GM23338 (cell line): Measurements from ENCODE around the gene RABL2A. TPM values are rescaled to one million over a fixed set of nuclear protein-coding genes. Genes with fewer than 3 reads are reported as not detected.
A peak's percentile ranks its signal among the peaks of the same experiment; 100 is the strongest.
"Not testable (repeated sequence)": the region's sequence is repeated elsewhere in the genome, so short reads cannot be mapped to it uniquely, and the experiment has no call there.

ENCODE experiments used
- ATAC-seq: fragments of 200-7000 bp; cut with Tn5 transposase; 3 replicates; pipeline ENCODE4 v1.9.1; 2020
- DNase-seq: peaks from one replicate; pipeline ENCODE4 v3.0.0-alpha.2; 2015; ENCODE audit warnings: low spot score
- H2AFZ ChIP-seq: fragments of 200-600 bp; sonication (generic); 2 replicates; pipeline ENCODE4 v1.8.0; 2016; ENCODE audit warnings: antibody characterized with exemption, mild to moderate bottlenecking, moderate library complexity
- H3F3A ChIP-seq: fragments of 200-600 bp; sonication (generic); replicated peaks from 2 replicates; pipeline ENCODE4 v1.8.0; 2017; ENCODE audit warnings: antibody characterized with exemption, mixed run types, low read depth
- H3K27ac ChIP-seq: fragments of 200-600 bp; sonication (generic); 2 replicates; pipeline ENCODE4 v1.6.1; 2016; ENCODE audit warnings: low read depth
- H3K27me3 ChIP-seq: fragments of 200-600 bp; sonication (generic); 2 replicates; pipeline ENCODE4 v1.8.0; 2016; ENCODE audit warnings: mild to moderate bottlenecking, mixed run types, moderate library complexity; ENCODE audit not compliant: insufficient read depth
- H3K36me3 ChIP-seq: fragments of 200-600 bp; sonication (generic); 2 replicates; pipeline ENCODE4 v1.8.0; 2016; ENCODE audit warnings: mild to moderate bottlenecking; ENCODE audit not compliant: insufficient read depth
- H3K4me1 ChIP-seq: fragments of 200-600 bp; sonication (generic); 2 replicates; pipeline ENCODE4 v1.8.0; 2016; ENCODE audit warnings: mild to moderate bottlenecking, moderate library complexity; ENCODE audit not compliant: insufficient read depth
- H3K4me2 ChIP-seq: fragments of 200-600 bp; sonication (generic); 2 replicates; pipeline ENCODE4 v1.7.1; 2017; ENCODE audit warnings: mixed run types
- H3K4me3 ChIP-seq: fragments of 200-600 bp; sonication (generic); 2 replicates; pipeline ENCODE4 v1.6.1; 2016; ENCODE audit warnings: mixed run types
- H3K79me2 ChIP-seq: fragments of 200-600 bp; sonication (generic); replicated peaks from 2 replicates; pipeline ENCODE4 v1.8.0; 2017; ENCODE audit warnings: mild to moderate bottlenecking; ENCODE audit not compliant: insufficient read depth
- H3K9me2 ChIP-seq: fragments of 200-600 bp; sonication (generic); 2 replicates; pipeline ENCODE4 v1.8.0; 2017; ENCODE audit not compliant: insufficient read depth
- H4K20me1 ChIP-seq: fragments of 200-600 bp; sonication (generic); replicated peaks from 2 replicates; pipeline ENCODE4 v1.8.0; 2017; ENCODE audit warnings: mild to moderate bottlenecking; ENCODE audit not compliant: insufficient read depth
- H3K27ac Mint-ChIP-seq: 2 replicates; pipeline ENCODE4 v1.8.0; 2020; ENCODE audit warnings: inconsistent platforms, mild to moderate bottlenecking, moderate library complexity, mixed read lengths
- H3K27me3 Mint-ChIP-seq: 3 replicates; pipeline ENCODE4 v1.8.0; 2022; ENCODE audit warnings: low read depth, mild to moderate bottlenecking, moderate library complexity, mixed read lengths, inconsistent platforms; ENCODE audit not compliant: insufficient read depth, poor library complexity
- H3K36me3 Mint-ChIP-seq: 3 replicates; pipeline ENCODE4 v1.8.0; 2021; ENCODE audit warnings: low read depth, mild to moderate bottlenecking, inconsistent platforms, moderate library complexity, mixed read lengths
- H3K4me1 Mint-ChIP-seq: 3 replicates; pipeline ENCODE4 v1.8.0; 2020; ENCODE audit warnings: mild to moderate bottlenecking, inconsistent platforms, mixed read lengths
- H3K4me3 Mint-ChIP-seq: 3 replicates; pipeline ENCODE4 v1.8.0; 2021; ENCODE audit warnings: moderate library complexity, mild to moderate bottlenecking, inconsistent platforms, mixed read lengths
- H3K9me3 Mint-ChIP-seq: 3 replicates; pipeline ENCODE4 v1.8.0; 2020; ENCODE audit warnings: moderate library complexity, mild to moderate bottlenecking, inconsistent platforms, mixed read lengths
- CREB1 ChIP-seq: fragments of 250-450 bp; sonication (Bioruptor Pico); IDR thresholded peaks from 2 replicates; pipeline ENCODE4 v1.5.0; 2020; ENCODE audit warnings: low read depth, mild to moderate bottlenecking, moderate library complexity
- POLR2AphosphoS5 ChIP-seq: IDR thresholded peaks from 2 replicates; pipeline ENCODE4 v1.6.1; 2016; ENCODE audit warnings: antibody characterized with exemption, low read depth
- ZNF114 ChIP-seq: fragments of 250-450 bp; sonication (Bioruptor Pico); IDR thresholded peaks from 2 replicates; pipeline ENCODE4 v1.5.0; 2020; ENCODE audit warnings: mild to moderate bottlenecking, moderate library complexity
- polyA plus RNA-seq: library from polyadenylated mRNA; unstranded; fragments of >200 nt; fragmentation: Nextera tagmentation; extraction: Ambion mirVana; gene quantifications from 2 replicates; pipeline ENCODE4 v1.2.1, GENCODE V29; 2016
- total RNA-seq: library from RNA; depleted of rRNA; stranded (reverse); fragments of >200 nt; shearing (Covaris generic); gene quantifications from 2 replicates; pipeline ENCODE4 v1.2.3, GENCODE V29; 2014
- TF ChIP-seq, protein P1 (sequence below), 2 experiments: fragments of 200-600 bp in 1 of 2; sonication (generic) in 1 of 2; conservative IDR thresholded peaks; 2 replicates each; pipeline versions ENCODE4 v1.5.1 to v1.6.1; 2016 to 2017; ENCODE audit warnings: antibody characterized with exemption in 2 of 2, low read depth in 2 of 2, mild to moderate bottlenecking in 2 of 2, moderate library complexity in 1 of 2

Gene RABL2A
- total and polyA plus RNA-seq, 2 experiments from 2014 or later: 3.7 to 4.1 TPM

- peaks cover 26% of the 10 kb centered on the region; the same call in 2 of the 3 replicates for H3K9me3 Mint-ChIP-seq
- not testable (repeated sequence) for H3F3A ChIP-seq, H3K9me2 ChIP-seq, H3K4me2 ChIP-seq, H4K20me1 ChIP-seq, H3K36me3 ChIP-seq, H3K4me1 ChIP-seq, H3K4me1 Mint-ChIP-seq, H3K27me3 ChIP-seq, H2AFZ ChIP-seq, H3K27ac ChIP-seq, H3K79me2 ChIP-seq
- H3K4me3 ChIP-seq: peak overlapping the region; percentile 45
- TF ChIP-seq CREB1 (CRISPR knock-in tag) (peak; percentile 90), POLR2AphosphoS5 (peak; percentile 18; the same call in 1 of the 2 replicates)
- H3K27ac Mint-ChIP-seq: peak overlapping the region; percentile 89; the same call in 1 of the 2 replicates
- peaks cover 13% of the 10 kb centered on the region for H3K27me3 Mint-ChIP-seq
- H3K36me3 Mint-ChIP-seq: peaks cover 14% of the 10 kb centered on the region; the same call in 2 of the 3 replicates
- peak; percentile 87 for ATAC-seq
- peak; percentile 53 for DNase-seq
- H3K4me3 Mint-ChIP-seq: peak overlapping the region; percentile 83
Measured at GRCh38 chr2:113603467-113604084, 23.5 kb upstream of the RABL2A start.

- peak; percentile 78 for DNase-seq
- peaks cover 26% of the 10 kb centered on the region; the same call in 2 of the 3 replicates for H3K9me3 Mint-ChIP-seq
- not testable (repeated sequence) for H2AFZ ChIP-seq, H4K20me1 ChIP-seq, H3K27ac ChIP-seq, H3K4me2 ChIP-seq, H3K4me1 Mint-ChIP-seq, H3K4me1 ChIP-seq, H3K9me2 ChIP-seq, H3F3A ChIP-seq, H3K36me3 ChIP-seq, H3K27me3 ChIP-seq, H3K79me2 ChIP-seq, ATAC-seq
- peaks cover 13% of the 10 kb centered on the region for H3K27me3 Mint-ChIP-seq
- H3K27ac Mint-ChIP-seq: peak overlapping the region; percentile 89; the same call in 1 of the 2 replicates
- TF ChIP-seq CREB1 (CRISPR knock-in tag) (peak; percentile 51), ZNF114 (CRISPR knock-in tag) (0 out of 2 replicates have a peak, but pooled peaks have one; percentile 66)
- TF ChIP-seq, protein P1, sequence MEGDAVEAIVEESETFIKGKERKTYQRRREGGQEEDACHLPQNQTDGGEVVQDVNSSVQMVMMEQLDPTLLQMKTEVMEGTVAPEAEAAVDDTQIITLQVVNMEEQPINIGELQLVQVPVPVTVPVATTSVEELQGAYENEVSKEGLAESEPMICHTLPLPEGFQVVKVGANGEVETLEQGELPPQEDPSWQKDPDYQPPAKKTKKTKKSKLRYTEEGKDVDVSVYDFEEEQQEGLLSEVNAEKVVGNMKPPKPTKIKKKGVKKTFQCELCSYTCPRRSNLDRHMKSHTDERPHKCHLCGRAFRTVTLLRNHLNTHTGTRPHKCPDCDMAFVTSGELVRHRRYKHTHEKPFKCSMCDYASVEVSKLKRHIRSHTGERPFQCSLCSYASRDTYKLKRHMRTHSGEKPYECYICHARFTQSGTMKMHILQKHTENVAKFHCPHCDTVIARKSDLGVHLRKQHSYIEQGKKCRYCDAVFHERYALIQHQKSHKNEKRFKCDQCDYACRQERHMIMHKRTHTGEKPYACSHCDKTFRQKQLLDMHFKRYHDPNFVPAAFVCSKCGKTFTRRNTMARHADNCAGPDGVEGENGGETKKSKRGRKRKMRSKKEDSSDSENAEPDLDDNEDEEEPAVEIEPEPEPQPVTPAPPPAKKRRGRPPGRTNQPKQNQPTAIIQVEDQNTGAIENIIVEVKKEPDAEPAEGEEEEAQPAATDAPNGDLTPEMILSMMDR (conservative IDR thresholded peaks at IDR 0.05; ENCODE audit: low read depth in 2 of 2): peak; percentile 68 to 71
- H3K4me3 Mint-ChIP-seq: peak overlapping the region; percentile 83
- H3K36me3 Mint-ChIP-seq: peaks cover 14% of the 10 kb centered on the region; the same call in 2 of the 3 replicates
- peak overlapping the region; percentile 40; the same call in 1 of the 2 replicates for H3K4me3 ChIP-seq
Measured at GRCh38 chr2:113604085-113604477, 23.0 kb upstream of the RABL2A start.

- H3K4me3 Mint-ChIP-seq, H3K27ac ChIP-seq, DNase-seq, H3K4me1 ChIP-seq, H3K4me3 ChIP-seq, H3K4me2 ChIP-seq, H3F3A ChIP-seq, H3K27ac Mint-ChIP-seq, H3K36me3 ChIP-seq, H3K9me2 ChIP-seq, H3K79me2 ChIP-seq, H3K4me1 Mint-ChIP-seq, H2AFZ ChIP-seq, H4K20me1 ChIP-seq, H3K27me3 ChIP-seq, ATAC-seq: not testable (repeated sequence)
- Mint-ChIP-seq H3K27me3 (peaks cover 13% of the 10 kb centered on the region), H3K36me3 (peaks cover 11% of the 10 kb centered on the region; the same call in 2 of the 3 replicates), H3K9me3 (peaks cover 24% of the 10 kb centered on the region; the same call in 2 of the 3 replicates)
Measured at GRCh38 chr2:113604661-113605060, 22.4 kb upstream of the RABL2A start.

DNA sequence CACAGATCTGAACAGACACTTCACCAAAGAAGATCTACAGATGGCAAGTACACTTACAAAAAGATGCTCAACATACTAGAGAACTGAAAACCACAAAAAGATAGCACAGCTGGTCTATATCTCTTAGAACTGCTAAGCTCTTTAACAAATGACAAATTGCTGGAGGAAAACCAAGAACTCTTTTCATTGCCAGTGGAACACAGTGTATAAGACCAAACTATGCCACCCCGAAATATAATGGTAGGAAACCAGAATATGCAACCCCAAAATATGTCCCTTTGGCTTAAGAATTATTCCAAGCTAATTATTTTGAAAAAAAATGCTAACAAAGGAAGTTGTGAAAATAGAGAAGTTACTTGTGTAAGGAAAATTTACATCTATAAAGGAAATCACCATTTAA lies 21.0 kb upstream of the RABL2A start:
- H3K79me2 ChIP-seq, H3K4me3 Mint-ChIP-seq, H3K27ac ChIP-seq, DNase-seq, H3K4me3 ChIP-seq, H3K36me3 Mint-ChIP-seq, H3K4me1 ChIP-seq, H3K36me3 ChIP-seq, H3K4me1 Mint-ChIP-seq, H3K9me2 ChIP-seq, H3K27me3 ChIP-seq, ATAC-seq, H3K27ac Mint-ChIP-seq, H3F3A ChIP-seq, H3K4me2 ChIP-seq, H4K20me1 ChIP-seq, H2AFZ ChIP-seq: not testable (repeated sequence)
- Mint-ChIP-seq H3K27me3 (peaks cover 11% of the 10 kb centered on the region), H3K9me3 (peaks cover 20% of the 10 kb centered on the region; the same call in 2 of the 3 replicates)

DNA sequence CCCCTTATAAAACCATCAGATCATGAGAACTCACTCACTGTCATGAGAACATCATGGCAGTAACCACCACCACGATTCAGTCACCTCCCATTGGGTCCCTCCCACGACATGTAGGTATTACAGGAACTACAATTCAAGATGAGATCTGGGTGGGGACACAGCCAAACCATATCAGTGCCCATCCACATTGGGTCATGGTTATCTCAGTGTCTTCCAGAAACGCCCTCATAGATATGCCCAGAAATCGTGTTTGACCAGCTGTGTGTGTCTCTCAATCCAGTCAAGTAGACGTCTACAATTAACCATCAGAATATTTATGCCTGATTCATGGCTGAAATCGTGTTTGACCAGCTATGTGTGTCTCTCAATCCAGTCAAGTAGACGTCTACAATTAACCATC lies 17.2 kb upstream of the RABL2A start:
- ATAC-seq, H2AFZ ChIP-seq, H4K20me1 ChIP-seq, H3F3A ChIP-seq, H3K9me3 Mint-ChIP-seq, H3K79me2 ChIP-seq, H3K4me3 ChIP-seq, H3K4me3 Mint-ChIP-seq, H3K4me1 ChIP-seq, H3K4me2 ChIP-seq, H3K27ac ChIP-seq, DNase-seq, H3K27me3 ChIP-seq, H3K9me2 ChIP-seq, H3K36me3 Mint-ChIP-seq, H3K27me3 Mint-ChIP-seq, H3K27ac Mint-ChIP-seq, H3K4me1 Mint-ChIP-seq, H3K36me3 ChIP-seq: not testable (repeated sequence)
